Muscle layer of duodenum (tissue), 2 donors: ENCODE measurements around the gene RAB29.

Source experiments
- H3K27ac ChIP-seq: one replicate; pipeline ENCODE4 v1.7.0; 2013; ENCODE audit warnings: mild to moderate bottlenecking, low read length
- H3K27me3 ChIP-seq: one replicate; pipeline ENCODE4 v1.7.0; 2013; ENCODE audit warnings: low read depth, mild to moderate bottlenecking, control low read depth, low read length
- H3K36me3 ChIP-seq, 2 donors: one replicate each; pipeline ENCODE4 v1.7.0; 2013; ENCODE audit warnings: low read length in 2 of 2, control low read depth in 1 of 2, mild to moderate bottlenecking in 1 of 2; ENCODE audit not compliant: insufficient read depth in 2 of 2, control insufficient read depth in 1 of 2
- H3K4me1 ChIP-seq, 2 donors: one replicate each; pipeline ENCODE4 v1.7.0; 2013; ENCODE audit warnings: low read length in 2 of 2, mild to moderate bottlenecking in 2 of 2, control low read depth in 1 of 2, moderate library complexity in 1 of 2; ENCODE audit not compliant: insufficient read depth in 2 of 2, control insufficient read depth in 1 of 2
- H3K4me3 ChIP-seq, 2 donors: one replicate each; pipeline ENCODE4 v1.7.0; 2013; ENCODE audit warnings: low read length in 2 of 2, low read depth in 1 of 2, mild to moderate bottlenecking in 1 of 2
- H3K9me3 ChIP-seq, 2 donors: one replicate each; pipeline ENCODE4 v1.7.0; 2013; ENCODE audit warnings: low read length in 2 of 2, control low read depth in 1 of 2, mild to moderate bottlenecking in 1 of 2; ENCODE audit not compliant: control insufficient read depth in 1 of 2
- donor health status: healthy.

RAB29 gene

GRCh38 chr1:205794011-205794730 is 18.9 kb upstream of the RAB29 start:
- H3K4me3 ChIP-seq: no peak overlapping the region
- H3K27me3 ChIP-seq: no peaks in the 10 kb centered on the region
- no peaks in the 10 kb centered on the region for H3K4me1 ChIP-seq
- H3K27ac ChIP-seq: no peak overlapping the region
- H3K36me3 ChIP-seq: peaks cover 43 to 82% of the 10 kb centered on the region in 2 donors
- H3K9me3 ChIP-seq: no peaks in the 10 kb centered on the region

- Histone ChIP-seq H3K4me1 (no peaks in the 10 kb centered on the region), H3K4me3 (no peak overlapping the region), H3K9me3 (no peaks in the 10 kb centered on the region), H3K27me3 (no peaks in the 10 kb centered on the region), H3K36me3 (peaks cover 34 to 71% of the 10 kb centered on the region in 2 donors), H3K27ac (no peak overlapping the region)
Measured at GRCh38 chr1:205792961-205793673, 17.8 kb upstream of the RAB29 start.

- Histone ChIP-seq H3K27ac (no peak overlapping the region), H3K4me1 (no peaks in the 10 kb centered on the region), H3K27me3 (no peaks in the 10 kb centered on the region), H3K4me3 (no peak overlapping the region), H3K9me3 (no peaks in the 10 kb centered on the region), H3K36me3 (peaks cover 28 to 65% of the 10 kb centered on the region in 2 donors)
Measured at GRCh38 chr1:205792481-205792881, 17.2 kb upstream of the RAB29 start.

- H3K36me3 ChIP-seq: peaks cover 25 to 57% of the 10 kb centered on the region in 2 donors
- no peaks in the 10 kb centered on the region for H3K4me1 ChIP-seq
- H3K27ac ChIP-seq: no peak overlapping the region
- H3K4me3 ChIP-seq: no peak overlapping the region
- no peaks in the 10 kb centered on the region for H3K27me3 ChIP-seq
- H3K9me3 ChIP-seq: no peaks in the 10 kb centered on the region
Measured at GRCh38 chr1:205791568-205792180, 16.4 kb upstream of the RAB29 start.

- H3K4me1 ChIP-seq: no peaks in the 10 kb centered on the region
- no peaks in the 10 kb centered on the region for H3K9me3 ChIP-seq
- H3K27ac ChIP-seq: no peak overlapping the region
- no peaks in the 10 kb centered on the region for H3K27me3 ChIP-seq
- H3K36me3 ChIP-seq: peaks cover 14 to 17% of the 10 kb centered on the region in 2 donors
- no peak overlapping the region for H3K4me3 ChIP-seq
Measured at GRCh38 chr1:205787287-205787916, 12.1 kb upstream of the RAB29 start.

GRCh38 chr1:205786601-205787000 is 11.3 kb upstream of the RAB29 start:
- Histone ChIP-seq H3K9me3 (no peaks in the 10 kb centered on the region), H3K4me1 (no peaks in the 10 kb centered on the region), H3K4me3 (no peak overlapping the region), H3K36me3 (peaks cover 10 to 17% of the 10 kb centered on the region in 2 donors), H3K27ac (no peak overlapping the region), H3K27me3 (no peaks in the 10 kb centered on the region)

GRCh38 chr1:205785446-205785845 is 10.2 kb upstream of the RAB29 start:
- H3K36me3 ChIP-seq: peaks cover under 1 to 6% of the 10 kb centered on the region in 2 donors
- no peaks in the 10 kb centered on the region for H3K27me3 ChIP-seq
- no peaks in the 10 kb centered on the region for H3K9me3 ChIP-seq
- no peak overlapping the region for H3K4me3 ChIP-seq
- no peaks in the 10 kb centered on the region for H3K4me1 ChIP-seq
- no peak overlapping the region for H3K27ac ChIP-seq

GRCh38 chr1:205783904-205784303 is 8.6 kb upstream of the RAB29 start:
- H3K27ac ChIP-seq: no peak overlapping the region

GRCh38 chr1:205783433-205783795 is 8.1 kb upstream of the RAB29 start:
- no peaks in the 10 kb centered on the region for H3K36me3 ChIP-seq
- H3K27ac ChIP-seq: no peak overlapping the region
- no peak overlapping the region for H3K4me3 ChIP-seq
- no peaks in the 10 kb centered on the region for H3K9me3 ChIP-seq
- H3K27me3 ChIP-seq: no peaks in the 10 kb centered on the region
- H3K4me1 ChIP-seq: no peaks in the 10 kb centered on the region

More at GRCh38 chr1:205783904-205784303, 8.6 kb upstream of the RAB29 start:
- Histone ChIP-seq H3K36me3 (no peaks in the 10 kb centered on the region), H3K4me1 (no peaks in the 10 kb centered on the region), H3K9me3 (no peaks in the 10 kb centered on the region), H3K4me3 (no peak overlapping the region), H3K27me3 (no peaks in the 10 kb centered on the region)

- Histone ChIP-seq H3K4me3 (no peak overlapping the region), H3K9me3 (no peaks in the 10 kb centered on the region), H3K4me1 (no peaks in the 10 kb centered on the region), H3K27ac (no peak overlapping the region), H3K36me3 (no peaks in the 10 kb centered on the region), H3K27me3 (no peaks in the 10 kb centered on the region)
Measured at GRCh38 chr1:205782627-205783432, 7.5 kb upstream of the RAB29 start.
